ENCODE results near the gene SLC18A3.

SLC18A3 gene

DNA sequence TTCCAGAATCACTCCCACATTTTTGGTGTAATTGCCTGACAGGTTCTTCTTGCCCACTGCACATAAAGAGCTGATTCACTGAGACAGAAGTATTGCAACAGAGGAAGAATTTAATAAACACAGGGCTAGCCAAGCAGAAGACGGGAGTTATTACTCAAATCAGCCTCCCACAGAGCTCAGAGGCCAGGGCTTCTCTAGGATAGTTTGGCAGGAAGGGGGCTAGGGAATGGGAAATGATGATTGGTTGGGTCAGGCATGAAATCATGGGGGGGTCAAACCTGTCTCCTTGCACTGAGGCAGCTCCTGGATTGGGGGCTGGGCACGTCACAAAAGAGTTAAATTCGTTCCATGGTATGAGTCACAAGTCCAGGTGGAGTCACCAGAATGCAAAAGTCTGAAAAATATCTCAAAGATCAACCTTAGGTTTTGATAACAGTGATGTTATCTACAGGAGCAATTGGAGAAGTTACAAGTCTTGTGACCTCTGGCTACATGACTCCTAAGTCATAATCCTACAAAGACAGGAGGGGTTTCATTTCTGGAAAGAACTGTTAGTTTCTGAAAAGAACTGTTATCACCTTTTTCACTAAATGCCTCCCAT is 41.0 kb upstream of the SLC18A3 start:
- TF ChIP-seq, protein P1, sequence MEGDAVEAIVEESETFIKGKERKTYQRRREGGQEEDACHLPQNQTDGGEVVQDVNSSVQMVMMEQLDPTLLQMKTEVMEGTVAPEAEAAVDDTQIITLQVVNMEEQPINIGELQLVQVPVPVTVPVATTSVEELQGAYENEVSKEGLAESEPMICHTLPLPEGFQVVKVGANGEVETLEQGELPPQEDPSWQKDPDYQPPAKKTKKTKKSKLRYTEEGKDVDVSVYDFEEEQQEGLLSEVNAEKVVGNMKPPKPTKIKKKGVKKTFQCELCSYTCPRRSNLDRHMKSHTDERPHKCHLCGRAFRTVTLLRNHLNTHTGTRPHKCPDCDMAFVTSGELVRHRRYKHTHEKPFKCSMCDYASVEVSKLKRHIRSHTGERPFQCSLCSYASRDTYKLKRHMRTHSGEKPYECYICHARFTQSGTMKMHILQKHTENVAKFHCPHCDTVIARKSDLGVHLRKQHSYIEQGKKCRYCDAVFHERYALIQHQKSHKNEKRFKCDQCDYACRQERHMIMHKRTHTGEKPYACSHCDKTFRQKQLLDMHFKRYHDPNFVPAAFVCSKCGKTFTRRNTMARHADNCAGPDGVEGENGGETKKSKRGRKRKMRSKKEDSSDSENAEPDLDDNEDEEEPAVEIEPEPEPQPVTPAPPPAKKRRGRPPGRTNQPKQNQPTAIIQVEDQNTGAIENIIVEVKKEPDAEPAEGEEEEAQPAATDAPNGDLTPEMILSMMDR (IDR thresholded peaks at IDR 0.05; ENCODE audit: control insufficient read depth, insufficient read depth, low read depth, low read length, missing control alignments): no peak
- DNase-seq (ENCODE audit: low read depth): peak; percentile 86
- H3K4me3 ChIP-seq (ENCODE audit: control insufficient read depth, low read depth, low read length): no peak overlapping the region

DNA sequence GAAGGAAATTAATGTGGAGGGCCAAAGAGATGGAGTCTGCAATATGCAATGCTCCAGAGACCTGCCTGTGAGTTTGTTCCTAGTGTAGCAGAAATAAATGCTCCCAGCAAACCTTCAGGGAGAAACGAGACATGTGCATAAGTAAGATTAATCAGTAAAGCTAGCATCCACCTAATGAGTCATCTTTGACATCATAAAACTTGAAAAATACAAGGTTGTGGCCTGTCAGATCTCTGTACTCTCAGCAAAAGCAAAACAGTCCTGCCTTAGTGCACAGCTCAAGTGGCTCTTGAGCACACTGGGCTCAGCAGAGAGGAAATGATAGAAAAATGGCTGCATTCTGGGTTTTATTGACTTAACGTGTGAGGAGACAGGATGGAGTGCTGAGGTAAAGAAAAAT is 38.7 kb upstream of the SLC18A3 start:
- no peak for DNase-seq (ENCODE audit: low read depth)
- TF ChIP-seq, protein P1 (IDR thresholded peaks at IDR 0.05; ENCODE audit: control insufficient read depth, insufficient read depth, low read depth, low read length, missing control alignments): no peak
- no peak overlapping the region for H3K4me3 ChIP-seq (ENCODE audit: control insufficient read depth, low read depth, low read length)

DNA sequence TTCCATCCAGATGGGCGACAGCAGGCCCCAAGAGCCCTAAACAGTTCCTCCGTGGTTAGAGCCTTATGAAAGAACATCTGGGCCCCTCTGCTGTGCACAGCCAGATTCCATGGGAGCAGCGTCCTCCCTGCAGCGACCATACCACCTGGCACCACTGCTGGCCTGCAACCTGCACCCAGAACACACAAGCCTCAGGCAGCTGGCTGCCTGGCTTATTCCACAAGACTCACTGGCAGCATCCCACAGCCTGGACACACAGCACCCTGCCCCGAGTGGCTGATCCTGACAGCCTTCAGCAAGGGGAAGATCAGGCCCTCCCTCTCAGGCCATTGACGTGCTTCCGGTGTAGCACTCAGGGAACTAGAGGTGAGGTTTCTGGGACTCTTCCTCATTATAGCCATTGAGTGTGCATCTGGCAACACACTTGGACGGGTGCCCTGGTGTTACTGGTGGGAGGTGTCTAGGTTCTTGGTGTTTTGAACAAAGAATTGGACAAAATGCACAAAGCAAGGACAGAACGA is 37.5 kb upstream of the SLC18A3 start:
- H3K4me3 ChIP-seq (ENCODE audit: control insufficient read depth, low read depth, low read length): no peak overlapping the region
- no peak for DNase-seq (ENCODE audit: low read depth)
- TF ChIP-seq, protein P1 (IDR thresholded peaks at IDR 0.05; ENCODE audit: control insufficient read depth, insufficient read depth, low read depth, low read length, missing control alignments): no peak

DNA sequence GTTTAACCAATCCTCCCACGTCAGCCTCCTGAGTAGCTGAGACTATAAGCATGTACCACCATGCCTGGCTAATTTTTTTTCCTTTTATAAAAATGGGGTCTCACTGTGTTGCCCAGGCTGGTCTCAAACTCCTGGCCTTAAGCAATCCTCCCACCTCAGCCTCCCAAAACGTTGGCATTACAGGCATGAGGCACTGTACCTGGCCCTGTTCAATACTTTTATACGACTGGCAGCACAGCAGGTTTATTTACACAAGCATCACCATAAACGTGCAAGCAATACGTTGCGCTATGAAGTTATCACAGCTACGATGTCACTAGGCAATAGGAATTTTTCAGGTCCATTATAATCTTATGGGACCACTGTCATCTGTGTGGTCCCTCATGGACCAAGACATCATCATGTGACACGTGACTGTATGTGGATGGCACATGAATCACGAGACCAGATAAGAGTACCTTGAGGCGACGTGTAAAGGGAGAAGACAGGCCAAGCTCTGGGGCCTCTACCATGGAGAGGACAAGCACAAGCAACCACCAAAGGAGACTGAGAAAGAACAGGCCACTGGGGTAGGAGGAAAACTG is 34.5 kb upstream of the SLC18A3 start:
- no peak overlapping the region for H3K4me3 ChIP-seq (ENCODE audit: control insufficient read depth, low read depth, low read length)
- no peak for DNase-seq (ENCODE audit: low read depth)
- TF ChIP-seq, protein P1 (IDR thresholded peaks at IDR 0.05; ENCODE audit: control insufficient read depth, insufficient read depth, low read depth, low read length, missing control alignments): no peak

DNA sequence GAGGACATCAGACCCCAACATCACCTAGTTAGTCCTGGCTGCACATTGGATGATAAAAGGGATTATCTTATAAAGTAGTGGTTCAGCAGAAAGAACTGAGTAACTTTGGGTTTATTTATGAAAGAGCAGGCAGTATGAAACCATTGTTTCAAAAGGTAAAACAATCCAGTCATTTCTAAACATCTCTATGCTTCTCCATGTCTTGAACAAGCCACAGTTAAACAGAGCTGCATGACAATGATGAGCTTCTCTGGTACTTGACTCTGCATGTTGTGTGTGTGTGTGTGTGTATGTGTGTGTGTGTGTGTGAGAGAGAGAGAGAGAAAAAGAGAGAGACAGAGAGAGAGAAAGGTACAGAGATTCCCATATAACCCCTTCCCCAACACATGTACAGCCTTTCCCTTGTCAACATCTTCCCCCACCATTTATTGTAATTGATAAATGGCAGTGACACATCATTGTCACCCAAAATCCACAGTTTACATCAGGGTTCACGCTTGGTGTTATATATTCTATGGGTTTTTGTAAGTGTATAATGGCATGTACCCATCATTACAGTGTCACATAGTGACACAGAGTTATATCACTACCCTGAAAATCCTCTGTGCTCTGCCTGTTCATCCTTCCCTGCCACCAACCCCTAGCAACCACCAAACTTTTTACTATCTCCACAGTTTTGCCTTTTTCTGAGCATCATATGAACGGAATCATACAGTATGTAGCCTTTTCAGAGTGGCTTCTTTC is 32.8 kb upstream of the SLC18A3 start:
- no peak overlapping the region for H3K4me3 ChIP-seq (ENCODE audit: control insufficient read depth, low read depth, low read length)

DNA sequence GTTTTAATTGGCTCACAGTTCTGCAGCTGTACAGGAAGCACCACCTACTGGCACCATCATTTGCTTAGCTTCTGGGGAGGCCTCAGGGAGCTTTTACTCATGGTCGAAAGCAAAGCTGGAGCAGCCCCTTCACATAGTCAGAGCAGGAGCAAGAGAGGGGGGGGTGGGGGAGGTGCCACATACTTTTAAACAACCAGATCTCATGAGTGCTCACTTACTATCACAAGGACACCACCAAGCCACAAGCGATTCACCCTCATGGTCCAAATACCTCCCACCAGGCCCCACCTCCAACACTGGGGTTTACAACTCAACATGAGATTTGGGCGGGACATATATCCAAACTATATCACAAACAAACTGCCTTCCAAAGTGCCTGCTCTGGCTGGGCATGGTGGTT is 31.7 kb upstream of the SLC18A3 start:
- H3K4me3 ChIP-seq (ENCODE audit: control insufficient read depth, low read depth, low read length): no peak overlapping the region
- no peak for DNase-seq (ENCODE audit: low read depth)
- TF ChIP-seq, protein P1 (IDR thresholded peaks at IDR 0.05; ENCODE audit: control insufficient read depth, insufficient read depth, low read depth, low read length, missing control alignments): no peak

More for the DNA sequence above, 32.8 kb upstream of the SLC18A3 start:
- TF ChIP-seq, protein P1 (IDR thresholded peaks at IDR 0.05; ENCODE audit: control insufficient read depth, insufficient read depth, low read depth, low read length, missing control alignments): no peak
- DNase-seq (ENCODE audit: low read depth): no peak

Measured in AG09309 (cell line).